Right forelimb (tissue), 1 donor: ENCODE measurements around the gene DEPDC7.
A peak's percentile ranks its signal among the peaks of the same experiment; 100 is the strongest.
"Not testable (repeated sequence)": the region's sequence is repeated elsewhere in the genome, so short reads cannot be mapped to it uniquely, and the experiment has no call there.

Experiments used
- DNase-seq: peaks from one replicate; pipeline ENCODE4 v3.0.0-alpha.2; 2018

The DEPDC7 gene

GRCh38 chr11:33027233-33027632 is 11.6 kb downstream of the DEPDC7 start:
- no peak for DNase-seq

- DNase-seq: no peak
These were observed 12.3 kb downstream of the DEPDC7 start for GRCh38 chr11:33027846-33028536.

GRCh38 chr11:33028537-33028914 is 12.8 kb downstream of the DEPDC7 start:
- DNase-seq: no peak

- DNase-seq: not testable (repeated sequence)
These were observed 13.5 kb downstream of the DEPDC7 start for GRCh38 chr11:33029218-33029617.

- no peak for DNase-seq
These were observed 17.8 kb downstream of the DEPDC7 start for GRCh38 chr11:33033493-33033892.

GRCh38 chr11:33035011-33035410 is 19.3 kb downstream of the DEPDC7 start:
- DNase-seq: no peak

- DNase-seq: peak; percentile 96
These were observed 23.8 kb downstream of the DEPDC7 start, which contains the start of gene TCP11L1 for GRCh38 chr11:33039274-33040032. TSS of gene TCP11L1 (plus strand) at chr11:33039572. CDS start at chr11:33043774, 4,202 bp downstream.

GRCh38 chr11:33040033-33040861 is 24.6 kb downstream of the DEPDC7 start:
- DNase-seq: no peak

GRCh38 chr11:33040862-33041453 is 25.3 kb downstream of the DEPDC7 start:
- DNase-seq: no peak

GRCh38 chr11:33043221-33043830 is 27.6 kb downstream of the DEPDC7 start:
- no peak for DNase-seq

GRCh38 chr11:33044285-33044756 is 28.6 kb downstream of the DEPDC7 start:
- no peak for DNase-seq

GRCh38 chr11:33045551-33046255 is 30.0 kb downstream of the DEPDC7 start:
- no peak for DNase-seq

- not testable (repeated sequence) for DNase-seq
These were observed 33.0 kb downstream of the DEPDC7 start for GRCh38 chr11:33048701-33049100.

GRCh38 chr11:33049565-33050408 is 34.1 kb downstream of the DEPDC7 start:
- not testable (repeated sequence) for DNase-seq

- DNase-seq: no peak
These were observed 36.6 kb downstream of the DEPDC7 start for GRCh38 chr11:33052231-33052630.

GRCh38 chr11:33055375-33055774 is 39.7 kb downstream of the DEPDC7 start:
- DNase-seq: no peak

GRCh38 chr11:33057284-33057683 is 41.6 kb downstream of the DEPDC7 start:
- no peak for DNase-seq

GRCh38 chr11:33059331-33060007 is 43.8 kb downstream of the DEPDC7 start:
- no peak for DNase-seq

GRCh38 chr11:33060271-33060670 is 44.6 kb downstream of the DEPDC7 start:
- no peak for DNase-seq

- no peak for DNase-seq
These were observed 46.5 kb downstream of the DEPDC7 start for GRCh38 chr11:33062137-33062536.
